ENCODE results near the gene CHN2.
"Not testable (repeated sequence)": the region's sequence is repeated elsewhere in the genome, so short reads cannot be mapped to it uniquely, and the experiment has no call there.

Gene CHN2

DNA sequence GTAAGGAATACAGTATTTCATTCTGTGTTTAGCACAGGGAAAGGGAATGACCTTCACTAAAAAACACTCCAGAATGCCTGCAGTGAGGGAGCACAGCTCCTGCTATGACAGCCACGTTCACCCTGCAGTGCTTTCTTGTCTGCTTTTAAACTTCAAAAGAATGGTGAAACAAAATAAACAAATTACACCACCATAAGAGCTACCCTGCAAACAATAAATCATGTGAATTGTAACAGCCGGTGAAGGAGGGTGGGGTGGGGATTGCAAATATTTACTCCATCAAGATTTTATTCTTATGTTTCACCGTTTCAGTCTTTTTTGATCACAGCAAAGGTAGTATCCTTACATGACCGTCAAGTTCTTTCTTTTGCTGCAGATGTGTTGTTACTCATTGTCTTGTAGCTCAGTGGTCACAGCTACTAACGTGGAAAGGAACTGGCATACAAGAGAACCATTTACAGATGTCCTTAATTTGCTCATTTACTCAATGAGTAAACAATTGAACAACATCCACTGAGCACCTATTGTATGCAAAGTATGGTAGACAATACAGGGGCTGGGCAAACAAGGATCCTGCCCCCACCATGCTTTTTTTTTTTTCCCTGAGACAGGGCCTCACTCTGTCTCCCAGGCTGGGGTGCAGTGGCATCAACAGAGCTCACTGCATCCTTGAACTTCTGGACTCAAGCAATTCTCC, 4.1 kb upstream of the CHN2 start:
- DNase-seq: peak in 1 of 2 experiments; percentile 51

DNA sequence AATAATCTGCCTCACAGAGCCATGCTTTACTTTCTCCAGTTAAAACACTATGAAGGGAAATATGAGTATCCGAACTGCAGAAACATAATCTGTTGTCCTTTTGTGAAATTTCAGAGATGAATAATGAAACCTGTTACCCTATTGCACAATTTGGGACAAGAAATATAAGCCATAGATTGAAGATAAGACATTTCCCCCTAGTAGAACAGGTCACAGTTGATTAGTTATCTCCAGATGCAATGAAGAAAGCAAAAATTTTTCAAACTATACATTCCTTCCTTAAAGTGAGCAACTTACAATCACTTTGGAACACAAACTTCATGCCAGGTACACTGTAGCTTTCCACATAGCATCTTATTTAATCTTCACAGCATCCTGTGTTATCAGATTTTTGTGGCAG, 2.3 kb upstream of the CHN2 start:
- DNase-seq: no peak

DNA sequence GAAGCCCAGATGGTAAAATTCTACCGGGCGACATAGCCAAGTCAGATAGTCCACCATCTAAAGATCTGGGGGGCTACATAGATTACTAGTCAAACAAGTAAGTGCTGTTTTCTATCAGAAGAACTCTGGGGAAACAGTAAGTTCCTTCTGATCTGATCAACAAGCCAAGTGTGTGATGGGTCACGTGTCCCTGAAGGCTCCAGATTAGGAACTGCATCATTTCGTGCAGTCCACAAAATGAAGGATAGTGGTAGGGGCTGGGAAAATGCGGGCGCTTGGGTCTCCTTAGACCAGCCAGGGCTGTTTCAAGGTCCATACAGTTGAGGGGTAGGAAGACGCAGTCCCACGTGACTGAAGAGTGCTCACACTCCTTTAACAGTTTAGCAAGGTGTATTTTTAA, 1.8 kb upstream of the CHN2 start:
- peak; percentile 18 to 51 for DNase-seq

DNA sequence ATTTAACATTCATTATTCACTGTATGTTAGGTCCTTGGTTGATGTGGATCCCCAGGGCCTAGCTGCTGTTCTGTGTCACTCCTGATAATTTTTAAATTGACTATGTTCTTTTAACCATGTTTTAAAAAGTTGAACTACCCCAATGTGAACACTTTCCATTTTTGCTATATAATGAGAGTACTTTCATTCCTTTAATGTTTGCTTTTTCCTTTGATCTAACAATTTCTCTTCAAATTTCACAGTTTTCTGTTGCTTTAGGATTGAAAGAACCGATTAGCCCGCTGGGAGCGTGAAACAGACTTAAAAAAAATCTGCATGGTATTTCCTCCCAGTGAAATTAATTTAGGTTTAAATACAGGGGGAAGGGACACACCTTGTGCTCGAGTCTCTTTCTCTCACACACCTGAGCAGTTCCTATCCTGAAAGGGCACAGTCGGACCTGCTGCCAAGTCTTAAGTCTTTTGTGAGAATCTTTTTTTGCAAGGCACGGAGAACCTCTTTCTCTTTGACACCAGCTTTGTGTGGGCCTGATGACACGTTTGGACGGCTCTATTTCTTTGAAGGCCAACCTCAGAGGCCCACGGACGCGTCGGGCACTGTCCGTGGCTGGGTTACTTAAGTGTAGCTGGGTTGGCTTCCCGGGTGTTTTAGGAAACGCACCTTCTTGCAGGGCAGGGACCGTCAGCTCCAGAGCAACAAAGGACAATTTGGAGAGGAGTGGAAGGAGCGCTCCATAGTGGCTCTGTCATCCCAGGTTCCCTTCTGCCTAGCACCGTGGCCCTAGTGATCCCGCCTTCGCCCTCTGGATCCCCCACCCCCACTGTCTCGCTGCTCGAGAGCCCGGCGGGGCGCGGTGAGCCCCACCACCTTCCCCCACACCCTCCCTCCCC, 1.0 kb upstream of the CHN2 start:
- peak; percentile 46 to 77 for DNase-seq

DNA sequence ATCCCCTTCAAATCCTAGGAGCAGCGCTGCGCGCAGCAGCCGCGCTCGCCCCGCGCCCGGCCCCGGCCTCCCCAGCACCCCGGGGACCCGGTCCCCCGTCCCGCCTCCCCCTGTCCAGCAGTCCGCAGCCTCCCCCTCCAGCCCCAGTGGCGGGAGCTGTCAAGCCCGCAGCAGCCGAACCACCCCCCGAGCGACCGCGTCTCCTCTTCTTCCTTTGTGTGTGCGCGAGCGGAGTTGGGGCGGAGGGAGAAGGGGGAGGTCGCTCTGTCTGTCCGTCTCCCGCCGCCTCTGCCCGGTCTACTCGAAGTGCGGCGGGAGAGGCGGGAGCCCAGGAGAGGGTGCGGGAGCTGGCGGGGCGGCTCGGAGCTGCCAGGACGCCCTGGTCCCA, 375 bp upstream of the CHN2 start:
- DNase-seq: peak; percentile 32 to 74

DNA sequence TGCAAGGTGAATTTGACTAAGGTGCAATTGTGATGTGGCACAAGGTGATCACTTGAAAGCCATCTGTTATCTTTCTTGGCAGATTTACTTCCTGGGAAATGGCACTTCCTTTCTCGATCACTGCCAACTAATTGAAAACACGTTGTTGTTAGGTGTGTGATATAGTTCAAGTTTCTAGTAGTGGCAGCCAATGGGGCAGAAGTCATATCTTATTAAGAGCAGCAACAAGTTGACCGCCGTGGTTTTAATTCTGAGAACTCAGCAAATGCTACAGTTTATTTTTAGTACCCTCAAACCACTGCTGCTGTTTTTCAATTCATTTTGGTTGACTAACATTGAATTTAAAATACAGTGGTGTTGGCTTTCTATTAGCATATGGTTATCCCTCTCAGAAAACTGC, 1.6 kb downstream of the CHN2 start:
- DNase-seq: peak in 1 of 2 experiments; percentile 61

DNA sequence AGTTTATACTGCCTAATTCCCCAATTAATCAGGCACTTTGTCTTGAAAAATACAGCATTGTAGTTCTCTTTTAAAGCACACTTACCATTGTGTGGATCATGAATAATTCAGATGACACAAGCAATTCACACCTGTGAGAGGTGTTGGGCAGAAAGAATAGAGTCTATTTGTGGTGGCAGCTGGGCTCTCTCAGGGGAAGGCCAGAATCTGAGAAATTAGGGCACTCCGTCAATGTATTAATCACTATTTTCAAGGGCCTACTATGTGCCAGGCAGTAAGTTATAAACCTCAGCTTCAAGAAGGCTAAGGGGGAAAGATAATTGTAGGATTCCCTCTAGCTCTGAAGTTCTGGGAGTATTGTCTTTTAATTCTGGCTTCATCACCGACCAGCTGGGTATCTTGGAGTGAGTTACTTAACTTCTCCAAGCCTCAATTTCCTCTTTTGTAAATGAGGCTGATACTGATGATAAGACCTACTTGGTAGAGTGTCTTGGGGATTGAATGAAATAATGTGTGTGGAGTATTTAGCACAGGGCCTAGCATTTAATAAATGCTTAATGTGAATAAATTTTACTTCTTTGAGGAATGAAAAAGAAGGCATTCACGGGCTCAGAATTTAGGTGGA, 2.5 kb downstream of the CHN2 start:
- peak; percentile 39 to 48 for DNase-seq

DNA sequence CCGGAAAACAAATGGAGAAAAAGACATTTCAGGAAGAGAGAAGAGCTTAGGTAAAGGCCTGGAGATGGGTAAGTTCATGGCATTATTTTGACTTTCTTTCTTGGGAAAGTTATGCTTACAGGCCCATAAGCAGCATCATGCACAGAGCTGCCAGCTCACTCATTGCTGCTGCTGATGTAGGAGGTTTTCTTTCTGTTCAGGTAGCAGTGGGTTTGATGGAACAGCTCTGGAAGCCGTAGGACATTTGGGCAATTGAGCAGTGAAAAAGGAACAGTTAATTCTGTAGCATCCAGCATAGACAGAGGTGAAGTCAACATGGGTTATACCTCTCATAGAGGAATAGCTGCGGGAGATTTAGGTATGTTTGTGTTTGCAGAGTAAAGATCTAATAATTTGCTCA, 3.3 kb downstream of the CHN2 start:
- DNase-seq: peak in 1 of 2 experiments; percentile 85

DNA sequence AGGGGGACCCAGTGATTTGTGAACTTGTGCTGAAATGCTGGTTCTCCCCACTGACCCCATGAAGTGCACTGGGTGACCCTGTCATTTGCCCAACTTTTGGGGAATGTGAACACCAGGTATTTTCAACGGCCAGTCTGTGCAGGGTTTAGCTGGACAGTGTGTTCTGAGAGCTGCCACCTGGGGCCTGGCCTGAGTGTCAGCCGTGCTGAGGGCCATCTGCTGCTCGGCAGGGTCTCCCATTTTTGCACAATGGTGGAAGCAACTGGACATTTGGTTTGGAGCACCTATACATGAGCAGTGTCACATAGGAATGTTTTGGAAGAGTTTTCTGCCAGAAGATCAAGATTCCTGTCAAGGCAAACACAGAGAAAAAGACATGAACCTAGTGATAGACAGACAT, 5.2 kb downstream of the CHN2 start:
- DNase-seq: no peak

DNA sequence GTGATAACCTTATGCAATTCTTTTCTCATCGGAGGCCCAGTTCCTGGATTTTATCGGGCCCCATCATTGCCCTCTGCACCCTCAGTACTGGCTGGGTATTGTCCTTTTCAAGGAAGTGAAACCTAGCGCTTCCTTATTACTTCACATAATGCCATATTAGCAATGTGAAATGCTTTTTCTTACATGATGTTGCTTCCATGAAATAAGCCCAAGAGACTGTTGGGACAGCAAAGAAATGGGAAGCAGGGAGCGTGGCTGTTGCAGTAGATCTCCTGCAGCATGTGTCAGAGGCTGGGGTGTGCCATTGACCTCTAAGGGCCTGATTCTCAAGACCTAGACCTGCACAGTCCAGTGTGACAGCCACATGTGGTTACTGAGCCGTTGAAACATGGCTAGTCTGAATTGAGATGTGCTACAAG, 8.1 kb downstream of the CHN2 start:
- DNase-seq: no peak

DNA sequence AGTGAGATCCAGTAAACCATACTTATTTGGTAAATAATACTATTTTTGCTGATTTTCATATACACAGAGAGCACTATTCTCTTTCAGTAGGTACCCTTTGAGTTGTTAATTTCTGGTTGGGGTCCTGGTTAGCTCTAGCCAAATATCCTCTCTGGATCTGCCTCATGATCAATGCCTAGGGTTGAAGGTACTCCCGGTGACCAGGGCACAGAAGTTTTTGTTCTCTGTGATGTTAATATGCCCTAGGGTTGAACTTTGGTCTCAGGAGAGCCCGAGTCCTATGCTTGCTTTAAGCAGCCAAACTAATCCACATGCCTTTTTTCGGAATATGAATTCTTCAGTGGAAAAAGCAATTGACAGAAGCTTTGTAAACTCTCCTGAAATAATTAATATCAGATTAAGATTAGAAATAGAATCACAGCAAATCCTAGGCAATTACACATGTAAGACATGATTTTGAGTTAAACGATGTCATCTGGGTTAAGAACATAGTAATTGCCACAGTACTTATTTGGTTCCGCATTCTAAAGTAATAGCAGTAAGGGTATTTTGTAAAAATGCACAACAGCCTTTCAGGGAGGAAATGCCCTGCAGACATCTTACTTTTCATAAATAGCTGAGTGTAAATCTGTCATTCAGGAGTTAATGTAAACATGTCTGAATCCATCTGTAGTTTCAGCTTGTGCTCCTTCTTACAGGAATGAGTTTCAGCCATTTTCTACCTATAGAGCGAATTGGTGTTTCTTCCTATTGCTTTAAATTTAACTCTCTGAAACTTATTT, 10.1 kb downstream of the CHN2 start:
- DNase-seq: no peak

DNA sequence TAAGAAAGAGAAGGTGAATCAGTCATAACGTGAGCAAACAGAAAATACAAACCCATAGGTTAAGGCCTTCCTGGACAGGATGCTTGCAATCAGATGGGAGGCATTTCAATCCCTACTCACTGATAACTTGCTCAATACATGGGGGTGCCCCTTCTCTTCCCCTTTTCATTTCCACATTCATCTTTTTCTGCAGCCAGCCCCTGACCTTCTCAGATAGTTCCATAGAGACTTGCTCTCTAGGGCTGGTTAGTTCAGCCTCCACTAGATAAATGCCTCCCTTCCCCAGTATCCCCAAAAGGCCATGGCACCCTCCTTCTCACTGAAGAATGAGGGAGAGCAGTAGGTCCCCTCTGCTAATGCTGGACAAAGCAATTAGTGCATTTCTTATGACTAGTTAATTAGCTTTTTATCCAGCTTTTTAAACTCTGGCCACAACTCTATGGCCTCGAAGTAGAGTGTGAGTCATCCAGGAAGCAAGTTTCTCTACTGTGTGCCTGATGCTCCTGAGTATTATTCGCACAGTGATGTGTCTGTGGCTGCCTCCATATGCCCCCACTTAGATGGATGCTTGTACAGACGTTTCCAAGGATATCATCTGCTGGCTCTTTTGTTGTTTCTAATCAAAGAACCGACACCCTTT, 12.7 kb downstream of the CHN2 start:
- DNase-seq: no peak

DNA sequence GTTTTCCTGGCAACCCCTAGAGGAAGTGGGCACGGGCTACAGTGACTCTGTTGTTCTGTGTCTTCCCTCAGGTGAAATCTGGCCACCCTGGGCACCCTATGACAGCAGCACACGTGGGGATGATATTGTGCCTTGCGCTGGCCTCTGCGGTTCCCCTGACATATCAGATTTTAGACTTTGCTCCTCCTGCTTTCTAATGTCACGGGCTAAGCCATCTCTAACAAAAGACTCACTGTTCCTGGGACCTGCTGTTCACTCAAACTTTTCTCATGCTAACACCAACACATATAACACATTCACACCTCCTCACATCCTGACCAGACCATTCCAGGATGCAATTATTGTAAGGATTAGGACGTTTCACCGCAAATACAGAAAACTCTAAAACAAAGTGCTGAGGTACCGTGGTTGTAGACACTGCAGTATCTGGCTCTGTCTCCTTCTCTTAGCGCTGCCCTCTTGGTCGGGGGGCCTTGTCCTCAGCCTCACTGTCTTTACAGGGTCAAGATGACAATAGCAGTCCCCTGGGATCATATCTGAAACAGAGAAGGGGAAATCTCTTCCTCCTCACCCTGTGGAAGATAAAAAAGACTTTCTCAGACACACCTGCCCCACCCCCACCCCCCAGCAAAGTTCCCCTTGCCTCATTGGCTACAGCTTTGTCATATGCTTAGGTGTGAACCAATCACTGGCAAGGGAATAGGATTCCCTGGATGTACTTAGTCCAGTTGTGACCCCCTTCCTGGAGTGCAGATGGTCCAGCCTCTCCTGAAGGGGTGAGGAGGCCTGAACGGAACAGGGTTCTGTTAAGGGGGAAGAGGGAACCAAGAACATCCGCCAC, 14.1 kb downstream of the CHN2 start:
- DNase-seq: peak; percentile 40 to 66

DNA sequence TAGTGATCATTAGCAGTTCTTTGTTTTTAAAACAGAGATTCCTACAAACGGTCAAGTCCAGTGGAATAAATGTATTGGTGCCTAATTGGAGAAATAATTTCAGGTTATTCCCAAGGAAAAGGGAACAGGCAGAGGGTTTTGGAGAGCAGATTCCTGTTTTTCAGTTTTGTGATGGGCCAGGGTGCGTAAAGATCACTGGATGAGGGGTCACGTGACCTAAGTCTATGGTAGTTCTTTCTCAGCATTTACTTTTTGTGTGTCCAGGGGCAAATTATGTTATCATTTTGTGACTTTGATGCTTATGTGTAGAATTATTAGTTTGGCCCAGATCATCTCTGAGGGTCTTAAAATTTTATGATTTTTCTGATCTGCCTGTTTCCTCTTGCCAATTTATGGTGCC, 15.2 kb downstream of the CHN2 start:
- DNase-seq: no peak

DNA sequence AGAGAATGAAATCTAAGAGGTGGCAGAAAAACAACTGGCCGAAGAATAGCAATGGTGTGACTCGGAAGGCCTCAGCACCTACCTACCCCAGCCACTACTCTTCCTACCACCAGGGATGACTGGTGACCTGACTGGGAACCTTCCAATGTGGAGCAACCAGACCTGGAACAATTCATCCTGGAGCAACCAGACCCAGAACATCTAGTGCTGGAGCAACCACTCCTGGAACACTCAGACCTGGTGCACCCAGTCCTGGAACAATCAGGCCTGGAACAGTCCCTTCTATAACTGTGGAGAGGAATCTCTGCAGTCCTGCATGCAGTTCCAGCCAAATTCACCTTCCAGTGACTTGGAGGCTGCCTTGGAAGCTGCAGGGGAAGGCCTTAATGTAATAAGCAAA, 18.2 kb downstream of the CHN2 start:
- DNase-seq: not testable (repeated sequence)

DNA sequence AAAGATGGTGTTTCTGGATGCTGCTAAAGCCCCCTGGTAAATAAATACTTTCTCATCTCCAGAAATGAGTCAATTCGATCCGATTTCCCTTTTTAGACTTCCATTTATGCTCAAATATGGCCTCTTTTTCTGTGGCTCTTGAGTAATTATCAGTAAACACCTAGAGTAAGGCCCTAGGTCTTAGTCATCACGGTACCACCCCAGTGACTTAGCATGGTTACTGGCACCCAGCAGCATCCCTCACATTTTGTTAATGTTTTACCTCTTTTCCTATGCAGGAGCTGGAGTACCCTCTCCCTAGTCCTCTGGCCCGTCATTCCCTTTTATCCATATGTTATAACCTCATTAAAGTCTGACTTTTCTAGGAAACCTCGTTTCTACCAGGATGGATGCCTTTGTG, 19.5 kb downstream of the CHN2 start:
- no peak for DNase-seq

DNA sequence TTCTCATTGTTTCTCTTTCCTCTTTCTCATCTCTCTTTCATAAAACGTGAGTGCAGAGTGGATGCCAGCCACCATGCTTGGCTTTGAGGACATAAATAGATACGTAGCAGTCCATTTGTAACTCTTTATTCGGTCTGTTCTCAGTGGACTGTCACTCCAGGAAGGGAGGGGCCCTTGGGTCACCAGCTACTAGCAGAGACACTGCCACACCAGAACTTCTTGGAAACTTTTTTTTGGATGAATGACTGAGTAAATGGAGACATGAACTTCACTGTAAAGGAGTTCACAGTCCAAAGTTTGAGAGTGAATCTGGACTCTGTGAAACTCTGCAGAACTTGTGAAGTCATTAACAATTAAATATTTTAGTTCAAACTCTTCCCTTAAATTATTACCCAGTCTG, 20.2 kb downstream of the CHN2 start:
- DNase-seq: no peak

DNA sequence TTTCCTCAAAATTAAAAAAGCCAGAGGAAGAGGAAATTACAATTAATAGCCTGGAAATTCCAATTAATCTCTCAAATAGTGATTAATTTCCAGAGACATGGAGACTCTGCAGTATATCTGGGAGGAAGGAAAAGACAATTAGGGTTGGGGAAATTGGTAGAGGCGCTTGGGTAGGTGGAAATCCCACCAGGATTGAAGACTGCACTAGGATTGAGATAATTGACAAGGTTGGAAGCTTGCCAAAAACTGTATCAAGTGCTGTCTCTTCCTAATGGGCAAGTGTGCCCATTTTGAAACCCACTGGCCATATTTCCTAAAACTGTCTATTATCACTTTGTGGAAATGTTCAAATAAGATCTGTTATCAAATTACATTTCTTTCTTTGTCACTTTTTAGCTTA, 21.6 kb downstream of the CHN2 start:
- no peak for DNase-seq

DNA sequence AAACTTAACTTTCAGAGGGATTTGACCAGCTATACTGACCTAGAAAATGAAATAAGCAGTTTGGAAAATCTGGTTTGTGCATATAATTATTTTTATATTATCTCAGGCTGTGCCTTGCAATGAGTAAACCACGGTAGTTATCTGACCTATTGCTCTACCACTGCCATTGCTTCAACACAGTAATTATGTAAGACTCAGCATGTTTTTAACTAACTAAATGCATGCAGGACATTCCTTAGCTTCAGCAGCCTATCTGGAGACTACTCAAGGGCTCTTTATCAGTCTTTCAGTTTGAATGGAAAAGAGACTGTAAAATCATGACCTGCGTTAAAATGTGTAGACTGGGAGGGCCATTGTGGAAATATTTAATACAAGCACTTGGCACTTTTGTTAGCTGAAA, 22.5 kb downstream of the CHN2 start:
- DNase-seq: no peak

DNA sequence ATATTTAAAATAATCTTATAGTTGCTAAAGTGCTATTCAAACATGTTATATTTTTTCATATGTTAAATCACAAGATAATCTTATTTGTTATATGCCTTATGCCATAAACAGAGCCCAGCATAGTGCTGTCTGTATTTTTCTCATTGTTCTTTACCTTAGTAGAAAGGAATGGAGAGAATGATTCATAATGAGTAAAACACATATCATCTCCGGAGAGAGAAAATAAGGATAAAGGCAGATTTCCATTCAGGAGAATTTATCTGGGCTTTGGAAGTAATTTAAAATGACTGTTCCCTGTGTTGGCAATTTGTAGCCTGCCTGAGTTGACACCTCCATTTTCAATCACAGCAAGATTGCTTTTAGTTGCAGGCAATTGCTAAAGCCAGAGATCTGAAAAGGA, 30.2 kb downstream of the CHN2 start:
- DNase-seq: no peak

DNA sequence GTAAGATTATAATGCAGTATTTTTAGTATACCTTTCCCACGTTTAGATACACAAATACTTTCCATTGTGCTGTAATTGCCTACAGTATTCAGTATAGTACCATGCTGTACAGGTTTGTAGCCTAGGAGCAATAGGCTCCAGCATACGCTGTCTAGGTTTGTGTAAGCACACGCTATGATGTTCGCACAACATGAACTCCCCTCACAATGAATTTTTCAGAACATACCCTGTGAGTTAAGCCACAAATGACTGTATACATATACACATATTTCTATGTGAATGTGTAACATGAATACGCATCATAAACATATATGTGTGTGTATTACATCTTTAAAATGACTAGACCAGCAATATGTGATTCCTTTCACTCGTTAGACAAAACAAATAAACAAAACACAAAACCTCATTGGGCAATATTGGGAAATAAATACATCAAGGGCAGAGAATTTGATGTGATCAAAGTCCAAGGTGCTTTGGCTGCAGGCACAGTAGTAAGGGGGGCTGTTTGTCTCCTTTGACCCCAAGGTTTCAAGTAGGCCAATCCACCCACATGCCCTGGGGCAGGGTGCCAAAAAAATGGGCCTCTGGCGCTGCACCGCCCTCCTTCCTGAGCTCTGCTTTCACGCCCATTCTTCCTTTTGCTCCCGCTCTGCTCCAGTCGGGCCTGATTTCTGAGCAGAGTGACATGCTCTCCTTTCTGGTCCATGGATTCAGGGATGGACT, 33.9 kb downstream of the CHN2 start:
- no peak for DNase-seq
